HepG2 (cell line): ENCODE results near the gene IBA57. TPM values are rescaled to one million over a fixed set of nuclear protein-coding genes. Genes with fewer than 3 reads are reported as not detected.

ENCODE experiments used
- CCAR2 ChIP-seq: fragments of 200-400 bp; formaldehyde crosslinking; optimal IDR thresholded peaks from 2 replicates; pipeline ENCODE3; 2018; ENCODE audit warnings: low read depth, mild to moderate bottlenecking, low read length, moderate library complexity
- ETV6 ChIP-seq: sonication (generic); formaldehyde crosslinking; conservative IDR thresholded peaks from 2 replicates; pipeline ENCODE4 v1.4.0; 2020; ENCODE audit warnings: missing genetic modification reagents
- GPN1 ChIP-seq: sonication (generic); formaldehyde crosslinking; IDR thresholded peaks from 2 replicates; pipeline ENCODE4 v1.5.1; 2020; ENCODE audit warnings: missing genetic modification reagents, borderline replicate concordance
- HMGA1 ChIP-seq: sonication (generic); formaldehyde crosslinking; conservative IDR thresholded peaks from 2 replicates; pipeline ENCODE4 v1.4.0; 2020; ENCODE audit warnings: missing genetic modification reagents
- KLF12 ChIP-seq: sonication (generic); formaldehyde crosslinking; IDR thresholded peaks from 2 replicates; pipeline ENCODE4 v1.4.0; 2020; ENCODE audit warnings: missing genetic modification reagents, borderline replicate concordance
- MTERF4 ChIP-seq: sonication (generic); formaldehyde crosslinking; IDR thresholded peaks from 2 replicates; pipeline ENCODE4 v1.8.0; 2023; ENCODE audit warnings: mild to moderate bottlenecking, missing genetic modification reagents
- NFKB2 ChIP-seq: sonication (generic); formaldehyde crosslinking; IDR thresholded peaks from 2 replicates; pipeline ENCODE4 v1.4.0; 2020; ENCODE audit warnings: missing genetic modification reagents, borderline replicate concordance
- PLSCR1 ChIP-seq: sonication (generic); formaldehyde crosslinking; IDR thresholded peaks from 2 replicates; pipeline ENCODE4 v1.5.0; 2020; ENCODE audit warnings: missing genetic modification reagents, mild to moderate bottlenecking, borderline replicate concordance
- POLR2AphosphoS5 ChIP-seq: IDR thresholded peaks from 2 replicates; pipeline ENCODE4 v1.6.1; 2012; ENCODE audit warnings: low read depth, low read length
- REL ChIP-seq: sonication (generic); formaldehyde crosslinking; conservative IDR thresholded peaks from 2 replicates; pipeline ENCODE4 v1.8.0; 2022; ENCODE audit warnings: mild to moderate bottlenecking, missing genetic modification reagents, moderate library complexity
- STAG1 ChIP-seq: sonication (generic); formaldehyde crosslinking; IDR thresholded peaks from 2 replicates; pipeline ENCODE4 v1.4.0; 2020; ENCODE audit warnings: missing genetic modification reagents
- TEAD3 ChIP-seq: optimal IDR thresholded peaks from 2 replicates; pipeline ENCODE3; 2016; ENCODE audit warnings: borderline replicate concordance
- TMF1 ChIP-seq: sonication (generic); formaldehyde crosslinking; IDR thresholded peaks from 2 replicates; pipeline ENCODE4 v1.8.1; 2022; ENCODE audit warnings: low read depth, missing genetic modification reagents
- U2AF1 ChIP-seq: fragments of 200-400 bp; formaldehyde crosslinking; optimal IDR thresholded peaks from 2 replicates; pipeline ENCODE3; 2017; ENCODE audit warnings: mild to moderate bottlenecking, low read depth, low read length
- YY1 ChIP-seq: IDR thresholded peaks from 2 replicates; pipeline ENCODE4 v1.6.1; 2011; ENCODE audit warnings: low read length, low read depth, moderate library complexity, mild to moderate bottlenecking; ENCODE audit not compliant: insufficient read depth, insufficient replicate concordance
- ZFX ChIP-seq: sonication (generic); formaldehyde crosslinking; IDR thresholded peaks from 2 replicates; pipeline ENCODE4 v1.4.0; 2020; ENCODE audit warnings: mild to moderate bottlenecking, low read depth, missing genetic modification reagents, moderate library complexity
- ZNF235 ChIP-seq: sonication (generic); formaldehyde crosslinking; IDR thresholded peaks from 2 replicates; pipeline ENCODE4 v1.8.1; 2023; ENCODE audit warnings: mild to moderate bottlenecking, missing genetic modification reagents, borderline replicate concordance
- ZNF335 ChIP-seq: sonication (generic); formaldehyde crosslinking; IDR thresholded peaks from 2 replicates; pipeline ENCODE4 v1.4.0; 2020; ENCODE audit warnings: missing genetic modification reagents
- ZNF382 ChIP-seq: sonication (generic); formaldehyde crosslinking; IDR thresholded peaks from 2 replicates; pipeline ENCODE4 v1.5.0; 2020; ENCODE audit warnings: missing genetic modification reagents, mild to moderate bottlenecking, borderline replicate concordance
- ZNF44 ChIP-seq: sonication (generic); formaldehyde crosslinking; IDR thresholded peaks from 2 replicates; pipeline ENCODE4 v1.5.1; 2020; ENCODE audit warnings: mild to moderate bottlenecking, missing genetic modification reagents
- ZNF589 ChIP-seq: sonication (generic); formaldehyde crosslinking; conservative IDR thresholded peaks from 2 replicates; pipeline ENCODE4 v1.8.0; 2022; ENCODE audit warnings: mild to moderate bottlenecking, moderate library complexity, missing genetic modification reagents
- ZNF724P ChIP-seq: sonication (generic); formaldehyde crosslinking; IDR thresholded peaks from 2 replicates; pipeline ENCODE4 v1.8.0; 2022; ENCODE audit warnings: missing genetic modification reagents, borderline replicate concordance
- ZNF775 ChIP-seq: sonication (generic); formaldehyde crosslinking; IDR thresholded peaks from 2 replicates; pipeline ENCODE4 v1.4.0; 2020; ENCODE audit warnings: missing genetic modification reagents, mild to moderate bottlenecking, moderate library complexity, borderline replicate concordance
- ZSCAN22 ChIP-seq: sonication (generic); formaldehyde crosslinking; IDR thresholded peaks from 2 replicates; pipeline ENCODE4 v1.4.0; 2020; ENCODE audit warnings: mild to moderate bottlenecking, missing genetic modification reagents
- ZSCAN29 ChIP-seq: sonication (generic); formaldehyde crosslinking; conservative IDR thresholded peaks from 2 replicates; pipeline ENCODE4 v1.4.0; 2020; ENCODE audit warnings: mild to moderate bottlenecking, missing genetic modification reagents
- ZSCAN5A ChIP-seq: sonication (generic); formaldehyde crosslinking; IDR thresholded peaks from 2 replicates; pipeline ENCODE4 v1.8.0; 2022; ENCODE audit warnings: mild to moderate bottlenecking, missing genetic modification reagents, borderline replicate concordance
- polyA plus RNA-seq, 8 experiments: library from polyadenylated mRNA; depleted of rRNA in 3 of 8; stranded (reverse) in 7 of 8; unstranded in 1 of 8; fragments of >200 nt; fragmentation: Illumina TruSeq in 4 of 8; extraction: Trizol in 4 of 8; gene quantifications; 2 replicates each; pipeline versions ENCODE4 v1.2.1 to v1.2.3, GENCODE V29; 2011 to 2016; ENCODE audit warnings: low read depth in 4 of 8, missing spikeins in 1 of 8, mixed read lengths in 1 of 8; ENCODE audit not compliant: insufficient read depth in 1 of 8
- total RNA-seq, 5 experiments: library from RNA; depleted of rRNA; stranded (reverse); fragments of >200 nt; fragmentation: Illumina TruSeq; extraction: Trizol; gene quantifications; 2 replicates each; pipeline ENCODE4 v1.2.3, GENCODE V29; 2016; ENCODE audit warnings: low read depth in 1 of 5

Gene IBA57
- total and polyA plus RNA-seq, 2 of the 13 experiments (the other 11 are each of a cell fraction or from before 2014, with no cell fraction given): 2.3 to 10.2 TPM

GRCh38 chr1:228165372-228166169 is at the start of gene IBA57 (continued):
- TF ChIP-seq ZNF724P (0 out of 2 replicates have a peak, but pooled peaks have one; percentile 31), NFKB2 (peak; percentile 42; the same call in 1 of the 2 replicates), KLF12 (CRISPR knock-in tag) (0 out of 2 replicates have a peak, but pooled peaks have one; percentile 58), ZNF44 (CRISPR knock-in tag) (0 out of 2 replicates have a peak, but pooled peaks have one; percentile 37), TEAD3 (CRISPR knock-in tag) (peak; percentile 34), MTERF4 (CRISPR knock-in tag) (no peak), ZNF335 (CRISPR knock-in tag) (peak; percentile 57; the same call in 1 of the 2 replicates), TMF1 (peak; percentile 17; the same call in 1 of the 2 replicates), ZSCAN22 (CRISPR knock-in tag) (no peak), CCAR2 (no peak), REL (CRISPR knock-in tag) (no peak), HMGA1 (no peak), ZNF235 (no peak), PLSCR1 (no peak), ZNF589 (CRISPR knock-in tag) (0 out of 2 replicates have a peak, but pooled peaks have one; percentile 10), ETV6 (CRISPR knock-in tag) (0 out of 2 replicates have a peak, but pooled peaks have one; percentile 26), ZSCAN29 (CRISPR knock-in tag) (no peak), U2AF1 (no peak), ZSCAN5A (CRISPR knock-in tag) (no peak), GPN1 (CRISPR knock-in tag) (no peak; the same call in 1 of the 2 replicates), POLR2AphosphoS5 (peak; percentile 69), ZFX (CRISPR knock-in tag) (peak; percentile 97), YY1 (peak; percentile 98), STAG1 (0 out of 2 replicates have a peak, but pooled peaks have one; percentile 12), ZNF382 (CRISPR knock-in tag) (no peak), ZNF775 (CRISPR knock-in tag) (no peak)
